Activated CD8-positive, alpha-beta memory T cell treated with anti-CD3 and anti-CD28 coated beads, Interleukin-2, amount 50 U/mL, for 1 hour (primary cell): ENCODE data around the gene NFKBIZ.
"Not testable (repeated sequence)": the region's sequence is repeated elsewhere in the genome, so short reads cannot be mapped to it uniquely, and the experiment has no call there.

Experiments used
- DNase-seq: peaks from one replicate; pipeline ENCODE4 v3.0.0-alpha.2; 2020; ENCODE audit errors: extremely low read depth

NFKBIZ gene

GRCh38 chr3:101876142-101876541, 26.8 kb downstream of the NFKBIZ start:
- no peak for DNase-seq

GRCh38 chr3:101878589-101878988, 29.3 kb downstream of the NFKBIZ start:
- DNase-seq, result no peak

- DNase-seq, result no peak
Measured at GRCh38 chr3:101879102-101879501, 29.8 kb downstream of the NFKBIZ start.

GRCh38 chr3:101879623-101880284, 30.4 kb downstream of the NFKBIZ start:
- DNase-seq, result no peak

GRCh38 chr3:101884776-101885175, 35.5 kb downstream of the NFKBIZ start:
- no peak for DNase-seq

- DNase-seq, result not testable (repeated sequence)
Measured at GRCh38 chr3:101885584-101885983, 36.3 kb downstream of the NFKBIZ start.

- DNase-seq, result no peak
Measured at GRCh38 chr3:101886626-101887025, 37.3 kb downstream of the NFKBIZ start.

- no peak for DNase-seq
Measured at GRCh38 chr3:101888653-101889052, 39.3 kb downstream of the NFKBIZ start.

- no peak for DNase-seq
Measured at GRCh38 chr3:101890716-101891115, 41.4 kb downstream of the NFKBIZ start.

- DNase-seq, result no peak
Measured at GRCh38 chr3:101892648-101893047, 43.3 kb downstream of the NFKBIZ start.

- no peak for DNase-seq
Measured at GRCh38 chr3:101896083-101896757, 46.9 kb downstream of the NFKBIZ start.

- DNase-seq, result no peak
Measured at GRCh38 chr3:101897013-101897412, 47.7 kb downstream of the NFKBIZ start.

- no peak for DNase-seq
Measured at GRCh38 chr3:101898039-101898438, 48.7 kb downstream of the NFKBIZ start.

GRCh38 chr3:101898752-101899169, 49.4 kb downstream of the NFKBIZ start:
- DNase-seq, result no peak

- DNase-seq, result no peak
Measured at GRCh38 chr3:101900316-101900715, 51.0 kb downstream of the NFKBIZ start.

GRCh38 chr3:101900736-101901135, 51.4 kb downstream of the NFKBIZ start:
- no peak for DNase-seq

- DNase-seq, result no peak
Measured at GRCh38 chr3:101902041-101902440, 52.7 kb downstream of the NFKBIZ start.

GRCh38 chr3:101903451-101903871, 54.1 kb downstream of the NFKBIZ start:
- DNase-seq, result no peak

GRCh38 chr3:101905573-101905972, 56.3 kb downstream of the NFKBIZ start:
- DNase-seq, result not testable (repeated sequence)
